Neural cell (in vitro differentiated cells): ENCODE data around the gene ENO1.

Experiments used
- CTCF ChIP-seq: fragments of 450-650 bp; IDR thresholded peaks from 2 replicates; pipeline ENCODE4 v1.5.1; 2014; ENCODE audit warnings: antibody characterized with exemption, mild to moderate bottlenecking, moderate library complexity; ENCODE audit not compliant: poor library complexity, severe bottlenecking
- EP300 ChIP-seq: fragments of 450-650 bp; conservative IDR thresholded peaks from 2 replicates; pipeline ENCODE4 v1.6.1; 2014; ENCODE audit warnings: antibody characterized with exemption, mild to moderate bottlenecking, moderate library complexity; ENCODE audit not compliant: poor library complexity, severe bottlenecking
- MXI1 ChIP-seq: fragments of 450-650 bp; conservative IDR thresholded peaks from 2 replicates; pipeline ENCODE4 v1.6.1; 2014; ENCODE audit warnings: antibody characterized with exemption, mild to moderate bottlenecking; ENCODE audit not compliant: poor library complexity, severe bottlenecking
- POLR2AphosphoS5 ChIP-seq: IDR thresholded peaks from 2 replicates; pipeline ENCODE4 v1.6.1; 2012

GRCh38 chr1:8873506-8874229 lies 4.8 kb downstream of the ENO1 start:
- TF ChIP-seq MXI1 = no peak
- TF ChIP-seq EP300 = no peak
- TF ChIP-seq CTCF = no peak
- TF ChIP-seq POLR2AphosphoS5 = no peak
